HUES6 (cell line): ENCODE data around the gene KCTD10.

Experiments
- H3K27ac ChIP-seq: 2 replicates; pipeline ENCODE4 v1.7.0; 2013; ENCODE audit warnings: low read depth, mild to moderate bottlenecking, low read length, inconsistent platforms
- H3K27me3 ChIP-seq: 2 replicates; pipeline ENCODE4 v1.6.1; 2013; ENCODE audit warnings: low read length; ENCODE audit not compliant: control insufficient read depth, insufficient read depth
- H3K36me3 ChIP-seq: 2 replicates; pipeline ENCODE4 v1.6.1; 2013; ENCODE audit warnings: low read length; ENCODE audit not compliant: control insufficient read depth, insufficient read depth
- H3K4me1 ChIP-seq: 2 replicates; pipeline ENCODE4 v1.6.1; 2013; ENCODE audit warnings: low read length; ENCODE audit not compliant: control insufficient read depth, insufficient read depth
- H3K4me3 ChIP-seq: 2 replicates; pipeline ENCODE4 v1.5.1; 2013; ENCODE audit warnings: low read depth, low read length
- H3K9ac ChIP-seq: one replicate; pipeline ENCODE4 v1.6.1; 2013; ENCODE audit warnings: mild to moderate bottlenecking, low read length
- H3K9me3 ChIP-seq: 2 replicates; pipeline ENCODE4 v1.6.1; 2013; ENCODE audit warnings: low read depth, low read length; ENCODE audit not compliant: control insufficient read depth, insufficient read depth

Gene KCTD10

DNA sequence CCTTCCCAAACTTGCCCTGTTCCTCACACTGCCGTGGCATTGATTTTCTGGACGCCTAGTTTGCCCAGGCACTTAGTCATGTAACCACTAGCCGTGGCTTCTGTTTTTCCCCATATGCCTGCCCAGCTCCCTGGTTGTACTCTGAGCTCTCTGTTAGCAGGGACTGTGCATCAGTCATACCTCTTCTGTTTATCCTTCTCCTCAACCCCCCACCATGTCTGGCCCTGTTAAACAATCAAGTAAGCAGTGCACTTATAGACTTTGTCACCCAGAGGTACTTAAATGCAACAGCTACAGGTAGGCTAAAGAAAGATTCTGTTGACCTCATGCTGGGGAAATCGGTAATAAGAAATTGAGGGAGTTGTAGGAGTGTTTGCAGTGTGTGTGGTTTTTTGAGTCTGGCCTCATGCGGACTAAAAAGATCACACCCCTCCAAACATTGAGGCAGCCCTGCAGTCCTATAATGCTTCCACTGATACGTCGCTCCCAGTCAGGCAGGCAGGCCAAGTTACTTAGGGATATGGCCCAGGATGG, 17.3 kb upstream of the KCTD10 start:
- H3K4me3 ChIP-seq = no peak overlapping the region
- peaks cover 5% of the 10 kb centered on the region; the same call in 1 of the 2 replicates for H3K9me3 ChIP-seq
- H3K27ac ChIP-seq = no peak overlapping the region
- H3K27me3 ChIP-seq = no peaks in the 10 kb centered on the region
- no peaks in the 10 kb centered on the region for H3K4me1 ChIP-seq
- H3K9ac ChIP-seq = no peak overlapping the region
- H3K36me3 ChIP-seq = peaks cover 70% of the 10 kb centered on the region

DNA sequence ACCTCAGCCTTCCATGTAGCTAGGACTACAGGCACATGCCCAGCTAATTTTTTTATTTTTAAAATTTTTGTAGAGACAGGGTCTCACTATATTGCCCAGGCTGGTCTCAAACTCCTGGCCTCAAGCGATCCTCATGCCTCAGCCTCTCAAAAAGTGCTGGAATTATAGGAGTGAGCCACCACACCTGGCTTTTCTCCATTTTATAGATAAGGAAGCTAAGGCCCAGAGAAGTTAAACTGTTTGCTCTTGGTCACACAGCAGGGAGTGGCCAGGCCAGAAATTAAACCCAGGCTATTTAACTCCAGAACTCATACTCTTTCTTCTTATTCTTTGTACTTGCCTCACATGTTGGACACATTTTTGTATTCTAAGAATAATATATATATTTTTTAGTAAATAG, 16.8 kb upstream of the KCTD10 start:
- no peak overlapping the region for H3K27ac ChIP-seq
- no peak overlapping the region for H3K4me3 ChIP-seq
- no peaks in the 10 kb centered on the region for H3K27me3 ChIP-seq
- H3K4me1 ChIP-seq = no peaks in the 10 kb centered on the region
- peaks cover 71% of the 10 kb centered on the region for H3K36me3 ChIP-seq
- peaks cover 5% of the 10 kb centered on the region; the same call in 1 of the 2 replicates for H3K9me3 ChIP-seq
- H3K9ac ChIP-seq = no peak overlapping the region

- no peak overlapping the region for H3K27ac ChIP-seq
- H3K36me3 ChIP-seq = peaks cover 74% of the 10 kb centered on the region
- peaks cover 5% of the 10 kb centered on the region; the same call in 1 of the 2 replicates for H3K9me3 ChIP-seq
- H3K27me3 ChIP-seq = no peaks in the 10 kb centered on the region
- H3K4me3 ChIP-seq = no peak overlapping the region
- no peaks in the 10 kb centered on the region for H3K4me1 ChIP-seq
- H3K9ac ChIP-seq = no peak overlapping the region
These were observed 16.0 kb upstream of the KCTD10 start for GRCh38 chr12:109493090-109493489.

DNA sequence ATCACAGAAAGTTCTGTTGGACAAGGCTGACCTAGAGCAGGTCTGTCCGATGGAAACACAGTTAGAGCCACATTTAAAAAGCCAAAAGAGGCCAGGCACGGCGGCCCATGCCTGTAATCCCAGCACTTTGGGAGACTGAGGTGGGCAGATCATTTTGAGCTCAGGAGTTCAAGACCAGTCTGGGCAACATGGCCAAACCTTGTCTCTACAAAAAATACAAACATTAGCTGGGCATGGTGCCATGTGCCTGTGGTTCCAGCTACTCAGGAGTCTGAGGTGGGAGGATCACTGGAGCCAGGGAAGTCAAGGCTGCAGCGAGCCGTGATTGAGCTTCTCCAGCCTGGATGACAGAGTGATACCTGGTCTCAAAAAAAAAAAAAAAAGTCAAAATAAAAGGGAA, 15.3 kb upstream of the KCTD10 start:
- Histone ChIP-seq H3K4me1 (no peaks in the 10 kb centered on the region), H3K36me3 (peaks cover 74% of the 10 kb centered on the region), H3K4me3 (no peak overlapping the region), H3K27ac (no peak overlapping the region), H3K9me3 (peaks cover 5% of the 10 kb centered on the region; the same call in 1 of the 2 replicates), H3K27me3 (no peaks in the 10 kb centered on the region), H3K9ac (no peak overlapping the region)

DNA sequence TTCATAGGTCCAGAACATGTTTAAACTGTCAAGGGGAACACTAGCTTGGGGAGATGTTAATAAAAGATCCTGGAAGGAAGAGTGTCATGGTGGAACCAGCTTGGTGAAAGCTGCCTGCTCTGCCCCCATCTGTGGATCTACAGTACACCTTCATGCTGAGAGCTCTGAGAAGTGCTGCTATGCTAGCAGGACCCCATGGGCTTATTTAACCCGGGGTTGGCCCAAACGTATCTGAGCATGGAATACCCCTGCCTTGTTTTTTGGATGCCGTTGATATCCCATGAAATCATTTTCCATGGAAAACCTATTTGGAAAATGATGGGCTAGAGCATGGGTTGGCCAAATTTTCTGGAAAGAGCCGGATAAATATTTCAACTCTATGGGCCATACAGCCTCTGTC, 14.6 kb upstream of the KCTD10 start:
- no peaks in the 10 kb centered on the region for H3K27me3 ChIP-seq
- H3K4me1 ChIP-seq = no peaks in the 10 kb centered on the region
- H3K4me3 ChIP-seq = no peak overlapping the region
- peaks cover 5% of the 10 kb centered on the region; the same call in 1 of the 2 replicates for H3K9me3 ChIP-seq
- no peak overlapping the region for H3K9ac ChIP-seq
- no peak overlapping the region for H3K27ac ChIP-seq
- peaks cover 80% of the 10 kb centered on the region for H3K36me3 ChIP-seq

GRCh38 chr12:109489955-109490565, 13.0 kb upstream of the KCTD10 start:
- Histone ChIP-seq H3K4me1 (no peaks in the 10 kb centered on the region), H3K4me3 (no peak overlapping the region), H3K9ac (no peak overlapping the region), H3K27me3 (no peaks in the 10 kb centered on the region), H3K27ac (no peak overlapping the region), H3K36me3 (peaks cover 88% of the 10 kb centered on the region), H3K9me3 (peaks cover 2% of the 10 kb centered on the region; the same call in 1 of the 2 replicates)

DNA sequence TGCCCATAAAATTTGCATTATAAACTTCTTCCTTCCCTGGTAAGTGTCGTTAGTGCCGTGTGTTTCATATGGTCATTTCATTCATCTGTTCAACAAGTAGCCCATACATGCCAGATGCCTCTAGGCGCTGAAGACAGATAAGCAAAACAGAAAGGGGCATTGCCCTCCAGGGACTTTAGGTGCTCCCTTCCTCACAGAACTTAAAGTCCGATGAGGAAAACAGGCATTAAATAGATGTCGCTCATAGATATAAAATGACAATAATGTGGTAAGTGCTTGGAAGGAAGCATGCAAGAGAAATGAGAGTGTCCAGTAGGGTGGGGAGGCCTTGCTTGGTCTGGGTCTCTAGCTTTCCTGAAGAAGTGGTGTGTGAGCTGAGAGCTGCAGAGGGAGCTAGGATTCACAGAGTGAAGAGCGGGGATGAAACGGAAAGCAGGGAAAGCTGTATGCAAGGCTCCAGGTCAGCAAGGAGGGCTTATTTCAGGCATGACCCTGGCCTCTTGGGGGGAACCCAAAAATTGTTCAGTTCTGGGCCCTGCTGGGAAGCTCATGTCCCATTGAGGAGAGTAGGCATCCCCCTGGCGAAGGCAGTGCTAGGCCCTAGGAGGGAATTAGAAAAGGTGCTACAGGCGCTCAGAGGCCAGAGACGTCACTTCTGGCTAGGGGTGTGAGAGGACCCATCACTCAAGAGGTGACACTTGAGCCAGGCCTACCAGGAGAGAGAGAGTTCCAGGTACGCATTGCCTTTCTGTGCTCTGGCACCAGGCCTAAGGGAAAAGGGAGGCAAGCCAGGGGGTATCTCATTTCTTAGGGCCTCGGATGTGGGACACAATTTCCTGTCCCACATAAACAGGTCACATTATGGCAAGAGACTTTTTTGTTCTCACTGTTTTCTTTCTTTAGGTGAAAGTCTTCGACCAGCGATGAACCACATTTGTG, 12.2 kb upstream of the KCTD10 start:
- no peaks in the 10 kb centered on the region for H3K9me3 ChIP-seq
- H3K4me3 ChIP-seq = no peak overlapping the region
- H3K9ac ChIP-seq = no peak overlapping the region
- no peaks in the 10 kb centered on the region for H3K4me1 ChIP-seq
- H3K27me3 ChIP-seq = no peaks in the 10 kb centered on the region
- H3K36me3 ChIP-seq = peaks cover 87% of the 10 kb centered on the region
- no peak overlapping the region for H3K27ac ChIP-seq

DNA sequence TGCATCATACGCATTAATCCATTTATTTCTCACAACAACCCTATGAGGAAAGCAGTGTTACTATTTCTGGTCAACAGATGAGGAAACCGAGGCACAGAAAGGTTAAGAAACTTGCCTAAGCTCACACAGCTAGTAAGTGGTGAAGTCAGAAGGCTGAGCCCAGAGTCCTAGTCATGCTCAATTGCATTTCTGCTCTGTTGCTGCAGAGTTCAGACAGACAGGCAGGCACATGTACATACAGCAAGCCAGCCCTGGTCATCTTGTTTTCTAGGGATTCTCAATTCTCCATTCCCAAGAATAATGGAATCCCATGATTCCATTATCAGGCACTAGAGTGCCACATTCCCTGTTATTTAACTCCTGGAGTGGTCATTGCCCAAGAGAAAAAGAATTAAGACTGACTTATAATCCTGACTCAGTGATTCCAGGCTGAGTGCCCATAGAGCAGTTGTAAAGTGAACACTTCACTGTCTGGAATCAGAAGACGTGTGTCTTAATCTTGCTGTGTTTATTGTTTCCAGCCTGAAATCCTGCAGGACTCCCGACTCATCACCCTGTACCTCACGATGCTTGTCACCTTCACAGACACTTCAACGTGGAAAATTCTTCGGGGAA, 11.1 kb upstream of the KCTD10 start:
- Histone ChIP-seq H3K36me3 (peaks cover 93% of the 10 kb centered on the region), H3K9ac (no peak overlapping the region), H3K4me3 (no peak overlapping the region), H3K4me1 (no peaks in the 10 kb centered on the region), H3K27me3 (no peaks in the 10 kb centered on the region), H3K27ac (no peak overlapping the region), H3K9me3 (no peaks in the 10 kb centered on the region)

DNA sequence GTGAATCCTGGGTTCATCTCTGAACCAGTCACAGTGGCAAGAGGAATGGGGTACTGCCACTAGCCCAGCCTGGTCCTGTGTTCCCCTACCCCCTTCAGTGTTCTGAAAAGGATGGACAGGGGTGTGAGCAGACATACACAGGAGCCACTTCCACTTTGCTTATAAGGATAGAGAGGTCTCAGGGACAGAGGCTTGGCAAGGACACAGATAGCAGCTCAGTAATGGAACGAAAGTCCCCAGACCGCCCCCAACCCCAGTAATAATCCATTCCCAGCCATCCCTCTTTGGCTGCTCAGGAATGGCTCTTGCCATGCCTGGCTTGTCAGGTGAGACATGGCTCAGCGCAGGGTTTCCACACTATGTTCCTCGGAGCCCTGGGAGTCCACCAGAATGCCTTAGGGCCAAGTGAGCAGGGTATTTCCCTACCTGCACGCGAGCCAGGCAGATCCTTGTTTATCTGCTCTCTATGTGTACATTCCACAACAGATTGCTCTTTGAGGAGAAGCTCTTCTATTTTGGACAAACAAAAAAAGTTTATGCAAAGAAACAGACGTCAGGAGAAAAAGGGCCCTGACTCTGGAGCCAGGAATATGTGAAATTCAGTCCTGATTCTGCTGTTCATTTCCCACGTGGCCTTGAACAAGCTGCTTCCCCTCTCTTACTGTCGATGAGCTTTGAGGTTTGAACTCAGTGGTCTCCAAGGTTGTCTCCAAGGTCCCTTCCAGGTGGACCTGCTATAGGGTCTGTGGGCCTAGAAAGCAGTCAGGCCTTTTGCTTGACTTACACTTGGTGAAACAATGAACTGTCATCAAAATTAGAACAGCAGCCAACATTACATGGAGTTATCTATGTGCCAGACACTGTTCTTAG, 10.3 kb upstream of the KCTD10 start:
- no peak overlapping the region for H3K4me3 ChIP-seq
- H3K36me3 ChIP-seq = peaks cover 89% of the 10 kb centered on the region
- no peak overlapping the region for H3K9ac ChIP-seq
- no peaks in the 10 kb centered on the region for H3K4me1 ChIP-seq
- no peak overlapping the region for H3K27ac ChIP-seq
- no peaks in the 10 kb centered on the region for H3K27me3 ChIP-seq
- no peaks in the 10 kb centered on the region for H3K9me3 ChIP-seq

- H3K27me3 ChIP-seq = no peaks in the 10 kb centered on the region
- no peak overlapping the region for H3K9ac ChIP-seq
- H3K9me3 ChIP-seq = no peaks in the 10 kb centered on the region
- no peak overlapping the region for H3K4me3 ChIP-seq
- peaks cover 68% of the 10 kb centered on the region for H3K36me3 ChIP-seq
- no peak overlapping the region for H3K27ac ChIP-seq
- no peaks in the 10 kb centered on the region for H3K4me1 ChIP-seq
These were observed 8.1 kb upstream of the KCTD10 start for GRCh38 chr12:109485201-109485600.
